Measurements from ENCODE around the gene AANAT.
A peak's percentile ranks its signal among the peaks of the same experiment; 100 is the strongest.

The AANAT gene

GRCh38 chr17:76491271-76492122, 24.1 kb downstream of the AANAT start:
- peak; percentile 52 for DNase-seq

- peak; percentile 88 for DNase-seq
These were observed 25.0 kb downstream of the AANAT start for GRCh38 chr17:76492123-76492988.

GRCh38 chr17:76492989-76493501, 25.6 kb downstream of the AANAT start:
- DNase-seq: peak; percentile 99

- peak; percentile 38 for DNase-seq
These were observed 26.2 kb downstream of the AANAT start for GRCh38 chr17:76493505-76494167.

- DNase-seq: no peak
These were observed 28.4 kb downstream of the AANAT start for GRCh38 chr17:76495663-76496400.

GRCh38 chr17:76496464-76496863, 29.1 kb downstream of the AANAT start:
- DNase-seq: peak; percentile 82

- no peak for DNase-seq
These were observed 30.2 kb downstream of the AANAT start for GRCh38 chr17:76497699-76497978.

GRCh38 chr17:76497979-76498875, 30.8 kb downstream of the AANAT start:
- peak; percentile 63 for DNase-seq

- DNase-seq: no peak
These were observed 31.5 kb downstream of the AANAT start for GRCh38 chr17:76498876-76499251.

- DNase-seq: no peak
These were observed 31.9 kb downstream of the AANAT start for GRCh38 chr17:76499267-76499667.

GRCh38 chr17:76500074-76500746, 32.8 kb downstream of the AANAT start:
- peak; percentile 75 for DNase-seq

GRCh38 chr17:76500747-76501017, 33.3 kb downstream of the AANAT start:
- DNase-seq: no peak

- DNase-seq: peak; percentile 87
These were observed 33.8 kb downstream of the AANAT start, which contains the start of gene RHBDF2 for GRCh38 chr17:76501018-76501826. Gene RHBDF2 (minus strand): TSS chr17:76501423. CDS start chr17:76481524, 19,899 bp downstream.

- no peak for DNase-seq
These were observed 34.5 kb downstream of the AANAT start for GRCh38 chr17:76501827-76502307.

- peak; percentile 33 for DNase-seq
These were observed 35.2 kb downstream of the AANAT start for GRCh38 chr17:76502341-76503211.

- peak; percentile 42 for DNase-seq
These were observed 36.7 kb downstream of the AANAT start for GRCh38 chr17:76504117-76504516.

- peak; percentile 58 for DNase-seq
These were observed 39.3 kb downstream of the AANAT start for GRCh38 chr17:76506408-76507345.

Data from inflammatory macrophage treated with lipopolysaccharide for 4 hours (primary cell).